HepG2 (cell line): Measurements from ENCODE around the gene HOXD12. TPM values are rescaled to one million over a fixed set of nuclear protein-coding genes. Genes with fewer than 3 reads are reported as not detected.

Experiments used
- ATAC-seq: fragments of 200-7000 bp; cut with Tn5 transposase; 3 replicates; pipeline ENCODE4 v1.9.1; 2020; ENCODE audit warnings: mild to moderate bottlenecking, moderate library complexity
- BruUV-seq: library from RNA; stranded (reverse); fragments of 400-500 nt; replicated peaks from 2 replicates; lab custom pipeline; 2021; lab: Mats Ljungman, UMichigan
- CTCF ChIA-PET: fragments of 300-600 bp; formaldehyde crosslinking; extraction: SDS; loops from one replicate; lab custom pipeline; 2021; ENCODE audit warnings: low total read pairs, inconsistent platforms, low intra/inter-chr PET ratio; lab: Yijun Ruan, JAX
- POLR2A ChIA-PET: fragments of 350-600 bp; sonication (Branson Sonifier 250); formaldehyde crosslinking; loops from one replicate; lab custom pipeline; 2020; ENCODE audit warnings: antibody characterized with exemption, inconsistent platforms; lab: Yijun Ruan, JAX
- DNase-seq: peaks from one replicate; pipeline ENCODE4 v3.0.0-alpha.2; 2015; ENCODE audit warnings: low spot score
- FAIRE-seq: peaks from 3 replicates; lab custom pipeline; 2011; peaks lifted over from hg19 to GRCh38; lab: Jason Lieb, UNC
- H2AFZ ChIP-seq: one replicate; pipeline ENCODE4 v1.6.1; 2011; ENCODE audit warnings: low read length, inconsistent platforms
- H3K27ac ChIP-seq: fragments of 300-600 bp; 3 replicates; pipeline ENCODE4 v1.8.0; 2011; ENCODE audit warnings: mixed run types, mild to moderate bottlenecking, mixed read lengths, low read length, inconsistent platforms; ENCODE audit not compliant: insufficient read depth; ENCODE audit errors: extremely low read length
- H3K27me3 ChIP-seq, 2 experiments: fragments of 200-600 bp in 1 of 2; 2 replicates in 1 of 2; 3 replicates in 1 of 2; pipeline versions ENCODE4 v1.6.0 to v1.8.0; 2011; ENCODE audit warnings: low read length in 2 of 2, mild to moderate bottlenecking in 2 of 2, moderate library complexity in 2 of 2, inconsistent platforms in 1 of 2; ENCODE audit not compliant: insufficient read depth in 2 of 2, control insufficient read depth in 1 of 2
- H3K36me3 ChIP-seq, 2 experiments: fragments of 200-600 bp in 1 of 2; replicated peaks in 1 of 2; 2 replicates in 1 of 2; 3 replicates in 1 of 2; pipeline versions ENCODE4 v1.5.1 to v1.8.0; 2011; ENCODE audit warnings: low read length in 2 of 2, inconsistent platforms in 1 of 2; ENCODE audit not compliant: insufficient read depth in 2 of 2, control insufficient read depth in 1 of 2
- H3K4me1 ChIP-seq: 2 replicates; pipeline ENCODE4 v1.5.1; 2012; ENCODE audit warnings: low read length, inconsistent platforms; ENCODE audit not compliant: insufficient read depth
- H3K4me2 ChIP-seq: 2 replicates; pipeline ENCODE4 v1.6.0; 2011; ENCODE audit warnings: low read depth, low read length, inconsistent platforms
- H3K4me3 ChIP-seq, 3 experiments: fragments of 200-600 bp in 1 of 3; sonication (generic), shearing (Covaris generic) in 1 of 3; replicated peaks in 1 of 3; 2 replicates each; pipeline ENCODE4 v1.5.1; 2011 to 2016; ENCODE audit warnings: low read length in 3 of 3, inconsistent platforms in 2 of 3, low read depth in 2 of 3, mild to moderate bottlenecking in 2 of 3, control low read depth in 1 of 3, mixed read lengths in 1 of 3; ENCODE audit not compliant: insufficient read depth in 1 of 3
- H3K79me2 ChIP-seq: one replicate; pipeline ENCODE4 v1.6.1; 2011; ENCODE audit warnings: low read length, inconsistent platforms; ENCODE audit not compliant: insufficient read depth
- H3K9ac ChIP-seq: 2 replicates; pipeline ENCODE4 v1.6.0; 2011; ENCODE audit warnings: mild to moderate bottlenecking, low read depth, low read length, inconsistent platforms; ENCODE audit not compliant: insufficient read depth
- H3K9me3 ChIP-seq: 2 replicates; pipeline ENCODE4 v1.5.1; 2012; ENCODE audit warnings: mild to moderate bottlenecking, low read length
- H4K20me1 ChIP-seq: 2 replicates; pipeline ENCODE4 v1.6.0; 2011; ENCODE audit warnings: inconsistent platforms, mild to moderate bottlenecking, low read length, moderate library complexity; ENCODE audit not compliant: insufficient read depth
- GRHL1 ChIP-seq: sonication (generic); formaldehyde crosslinking; conservative IDR thresholded peaks from 2 replicates; pipeline ENCODE4 v1.8.0; 2022; ENCODE audit warnings: missing genetic modification reagents
- MED13 ChIP-seq: sonication (generic); formaldehyde crosslinking; IDR thresholded peaks from 2 replicates; pipeline ENCODE4 v1.5.0; 2020; ENCODE audit warnings: missing genetic modification reagents
- RAD21 ChIP-seq: fragments of 450-650 bp; formaldehyde crosslinking; IDR thresholded peaks from 2 replicates; pipeline ENCODE4 v1.5.0; 2020; ENCODE audit warnings: mild to moderate bottlenecking
- RFXAP ChIP-seq: sonication (generic); formaldehyde crosslinking; IDR thresholded peaks from 2 replicates; pipeline ENCODE4 v1.4.0; 2020; ENCODE audit warnings: missing genetic modification reagents, borderline replicate concordance
- SNAPC2 ChIP-seq: sonication (generic); formaldehyde crosslinking; IDR thresholded peaks from 2 replicates; pipeline ENCODE4 v1.8.1; 2022; ENCODE audit warnings: mild to moderate bottlenecking, missing genetic modification reagents
- ZBTB40 ChIP-seq, 2 experiments: fragments of 450-650 bp in 1 of 2; sonication (generic) in 1 of 2; formaldehyde crosslinking in 1 of 2; IDR thresholded peaks; 2 replicates each; pipeline versions ENCODE4 v1.6.1 to v1.8.0; 2016 to 2022; ENCODE audit warnings: antibody characterized with exemption in 1 of 2, mild to moderate bottlenecking in 1 of 2, missing genetic modification reagents in 1 of 2
- ZC3H4 ChIP-seq: sonication (generic); formaldehyde crosslinking; IDR thresholded peaks from 2 replicates; pipeline ENCODE4 v1.4.0; 2020; ENCODE audit warnings: missing genetic modification reagents, borderline replicate concordance
- ZNF329 ChIP-seq: sonication (generic); formaldehyde crosslinking; IDR thresholded peaks from 2 replicates; pipeline ENCODE4 v1.9.0; 2021; ENCODE audit warnings: low read depth, mild to moderate bottlenecking, missing genetic modification reagents
- ZNF432 ChIP-seq: sonication (generic); formaldehyde crosslinking; IDR thresholded peaks from 2 replicates; pipeline ENCODE4 v1.5.0; 2020; ENCODE audit warnings: missing genetic modification reagents, mild to moderate bottlenecking, borderline replicate concordance
- ZNF503 ChIP-seq: sonication (generic); formaldehyde crosslinking; IDR thresholded peaks from 2 replicates; pipeline ENCODE4 v1.4.0; 2020; ENCODE audit warnings: missing genetic modification reagents
- ZSCAN21 ChIP-seq: sonication (generic); formaldehyde crosslinking; IDR thresholded peaks from 2 replicates; pipeline ENCODE4 v1.8.0; 2022; ENCODE audit warnings: mild to moderate bottlenecking, missing genetic modification reagents, moderate library complexity, borderline replicate concordance
- WGBS: methylation state at CpG from one replicate; pipeline ENCODE4 v1.1.6; 2017; ENCODE audit warnings: low lambda C conversion rate; 5-methylcytosine and 5-hydroxymethylcytosine counted together
- in situ Hi-C: cut with HindIII; loops from 2 replicates; pipeline ENCODE4 v1.10.0; 2017; ENCODE audit warnings: low pct_unique_long_range_greater_than_20kb; ENCODE audit not compliant: extremely low pct_ligation_motif_present
- intact Hi-C: fragments of 100-400 bp; cut with micrococcal nuclease; formaldehyde crosslinking; loops from one replicate; pipeline ENCODE4 v1.10.0; 2022; ENCODE audit not compliant: unreplicated experiment
- polyA plus RNA-seq, 8 experiments: library from polyadenylated mRNA; depleted of rRNA in 3 of 8; stranded (reverse) in 7 of 8; unstranded in 1 of 8; fragments of >200 nt; fragmentation: Illumina TruSeq in 4 of 8; extraction: Trizol in 4 of 8; gene quantifications; 2 replicates each; pipeline versions ENCODE4 v1.2.1 to v1.2.3, GENCODE V29; 2011 to 2016; ENCODE audit warnings: low read depth in 4 of 8, missing spikeins in 1 of 8, mixed read lengths in 1 of 8; ENCODE audit not compliant: insufficient read depth in 1 of 8
- total RNA-seq, 5 experiments: library from RNA; depleted of rRNA; stranded (reverse); fragments of >200 nt; fragmentation: Illumina TruSeq; extraction: Trizol; gene quantifications; 2 replicates each; pipeline ENCODE4 v1.2.3, GENCODE V29; 2016; ENCODE audit warnings: low read depth in 1 of 5

Gene HOXD12
- total and polyA plus RNA-seq, 2 of the 13 experiments (the other 11 are each of a cell fraction or from before 2014, with no cell fraction given), result not detected

GRCh38 chr2:176122052-176122682 is 22.6 kb downstream of the HOXD12 start:
- ChIA-PET POLR2A (no interaction called here), CTCF (no interaction called here)
- WGBS, result 70% methylated on average over 47 of the region's 47 CpGs
- no peak for ATAC-seq
- H3K9ac ChIP-seq, result no peak overlapping the region
- BruUV-seq, result no TSS peak
- no peak overlapping the region for H2AFZ ChIP-seq
- no peak for DNase-seq
- H3K4me3 ChIP-seq, result no peak overlapping the region
- in situ Hi-C loops, result no loop called here
- intact Hi-C loops, result no loop called here
- peaks cover 24 to 92% of the 10 kb centered on the region in 2 experiments for H3K27me3 ChIP-seq
- H4K20me1 ChIP-seq, result no peaks in the 10 kb centered on the region; the same call in 1 of the 2 replicates
- FAIRE-seq, result no peak
- H3K4me1 ChIP-seq, result no peaks in the 10 kb centered on the region
- H3K27ac ChIP-seq, result no peak overlapping the region
- no peaks in the 10 kb centered on the region for H3K9me3 ChIP-seq
- H3K4me2 ChIP-seq, result no peak overlapping the region
- no peaks in the 10 kb centered on the region for H3K36me3 ChIP-seq
- H3K79me2 ChIP-seq, result no peaks in the 10 kb centered on the region
- TF ChIP-seq ZNF432 (CRISPR knock-in tag) (no peak), RFXAP (no peak), ZNF329 (no peak), MED13 (CRISPR knock-in tag) (no peak), SNAPC2 (CRISPR knock-in tag) (no peak), ZSCAN21 (CRISPR knock-in tag) (no peak), ZBTB40 (IDR thresholded peaks at IDR 0.05) (no peak), ZBTB40 (CRISPR knock-in tag; IDR thresholded peaks at IDR 0.05) (no peak), GRHL1 (no peak), RAD21 (no peak), ZNF503 (CRISPR knock-in tag) (no peak), ZC3H4 (no peak)
